ENCODE results near the gene TSPEAR.
"Not testable (repeated sequence)": the region's sequence is repeated elsewhere in the genome, so short reads cannot be mapped to it uniquely, and the experiment has no call there.

The TSPEAR gene

DNA sequence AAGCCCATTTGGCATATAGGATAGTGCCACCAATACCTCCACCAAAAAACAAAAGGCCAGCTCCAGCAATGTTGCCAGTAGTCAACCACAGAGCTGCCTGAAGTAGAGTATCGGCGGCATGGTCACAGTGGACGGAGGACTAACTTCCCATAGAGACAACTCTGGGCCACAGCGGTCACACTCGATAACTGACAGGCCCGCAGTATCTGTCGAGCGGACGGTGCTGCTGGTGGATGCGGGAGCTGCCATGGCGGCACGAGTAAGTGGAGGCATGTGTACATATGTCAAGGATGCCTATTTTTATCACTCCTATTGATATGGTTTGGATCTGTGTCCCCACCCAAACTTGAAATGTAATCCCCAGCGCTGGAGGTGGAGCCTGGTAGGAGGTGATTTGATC is 33.5 kb downstream of the TSPEAR start:
- TF ChIP-seq, protein P1, sequence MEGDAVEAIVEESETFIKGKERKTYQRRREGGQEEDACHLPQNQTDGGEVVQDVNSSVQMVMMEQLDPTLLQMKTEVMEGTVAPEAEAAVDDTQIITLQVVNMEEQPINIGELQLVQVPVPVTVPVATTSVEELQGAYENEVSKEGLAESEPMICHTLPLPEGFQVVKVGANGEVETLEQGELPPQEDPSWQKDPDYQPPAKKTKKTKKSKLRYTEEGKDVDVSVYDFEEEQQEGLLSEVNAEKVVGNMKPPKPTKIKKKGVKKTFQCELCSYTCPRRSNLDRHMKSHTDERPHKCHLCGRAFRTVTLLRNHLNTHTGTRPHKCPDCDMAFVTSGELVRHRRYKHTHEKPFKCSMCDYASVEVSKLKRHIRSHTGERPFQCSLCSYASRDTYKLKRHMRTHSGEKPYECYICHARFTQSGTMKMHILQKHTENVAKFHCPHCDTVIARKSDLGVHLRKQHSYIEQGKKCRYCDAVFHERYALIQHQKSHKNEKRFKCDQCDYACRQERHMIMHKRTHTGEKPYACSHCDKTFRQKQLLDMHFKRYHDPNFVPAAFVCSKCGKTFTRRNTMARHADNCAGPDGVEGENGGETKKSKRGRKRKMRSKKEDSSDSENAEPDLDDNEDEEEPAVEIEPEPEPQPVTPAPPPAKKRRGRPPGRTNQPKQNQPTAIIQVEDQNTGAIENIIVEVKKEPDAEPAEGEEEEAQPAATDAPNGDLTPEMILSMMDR (IDR thresholded peaks at IDR 0.05; ENCODE audit: low read depth, low read length, missing control alignments): no peak
- no peak for DNase-seq (ENCODE audit: extremely low read depth, low read depth)
- H3K4me3 ChIP-seq (replicated peaks; ENCODE audit: low read depth, low read length): no peak overlapping the region

DNA sequence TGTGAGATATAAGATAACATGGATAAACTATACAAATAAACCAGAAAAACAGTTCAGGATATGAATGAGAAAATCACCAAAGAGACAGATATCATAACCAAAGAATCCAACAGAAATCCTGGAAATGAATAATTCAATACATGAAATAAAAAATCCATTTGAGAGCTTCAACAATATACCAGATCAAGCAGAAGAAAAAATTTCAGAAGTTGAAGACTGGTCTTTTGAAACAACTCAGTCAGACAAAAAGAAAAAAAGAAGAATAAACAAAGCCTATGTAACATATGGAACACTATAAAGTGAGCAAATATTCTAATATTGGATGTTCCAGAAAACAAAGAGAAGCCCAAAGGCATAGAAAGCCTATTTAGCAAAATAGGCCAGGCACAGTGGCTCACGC is 39.5 kb downstream of the TSPEAR start:
- TF ChIP-seq, protein P1 (IDR thresholded peaks at IDR 0.05; ENCODE audit: low read depth, low read length, missing control alignments): no peak
- no peak overlapping the region for H3K4me3 ChIP-seq (replicated peaks; ENCODE audit: low read depth, low read length)
- no peak for DNase-seq (ENCODE audit: extremely low read depth, low read depth)

DNA sequence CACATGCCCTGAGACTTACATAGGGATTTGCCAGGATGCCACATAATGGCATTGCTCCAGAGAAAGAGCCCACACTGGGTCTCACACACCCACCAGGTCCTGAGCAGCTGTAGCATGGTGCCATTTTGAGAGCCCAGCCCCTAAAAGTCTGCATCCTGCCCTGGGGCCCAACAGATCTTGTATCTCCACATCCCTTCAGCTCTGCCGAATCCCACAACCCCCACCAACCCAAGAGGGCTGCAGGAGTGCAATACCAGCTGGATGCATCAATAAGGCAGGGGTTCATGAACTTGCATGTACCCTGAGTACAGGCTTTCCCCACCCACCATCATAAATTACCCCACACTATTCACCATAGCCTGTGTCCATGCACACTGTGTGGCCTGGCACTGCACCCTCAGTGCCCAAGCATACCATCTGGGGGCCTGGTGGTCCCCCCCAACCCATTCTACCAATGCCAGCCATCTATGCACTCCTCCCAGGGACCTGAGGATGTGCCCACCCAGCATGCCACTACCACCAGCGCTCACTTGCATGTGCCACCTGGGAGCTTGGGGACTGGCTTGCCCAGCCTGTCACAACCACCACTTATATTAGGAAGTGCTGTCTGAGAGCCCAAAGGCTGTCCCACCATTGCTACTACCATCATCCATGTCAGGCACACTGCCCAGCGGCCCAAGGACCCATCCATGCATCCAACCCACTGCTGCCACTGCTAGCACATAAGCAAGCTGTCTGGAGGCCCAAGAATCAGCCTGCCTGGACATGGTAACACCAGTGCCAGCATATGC is 40.5 kb downstream of the TSPEAR start:
- no peak for DNase-seq (ENCODE audit: extremely low read depth, low read depth)
- H3K4me3 ChIP-seq (replicated peaks; ENCODE audit: low read depth, low read length): no peak overlapping the region
- TF ChIP-seq, protein P1 (IDR thresholded peaks at IDR 0.05; ENCODE audit: low read depth, low read length, missing control alignments): no peak

DNA sequence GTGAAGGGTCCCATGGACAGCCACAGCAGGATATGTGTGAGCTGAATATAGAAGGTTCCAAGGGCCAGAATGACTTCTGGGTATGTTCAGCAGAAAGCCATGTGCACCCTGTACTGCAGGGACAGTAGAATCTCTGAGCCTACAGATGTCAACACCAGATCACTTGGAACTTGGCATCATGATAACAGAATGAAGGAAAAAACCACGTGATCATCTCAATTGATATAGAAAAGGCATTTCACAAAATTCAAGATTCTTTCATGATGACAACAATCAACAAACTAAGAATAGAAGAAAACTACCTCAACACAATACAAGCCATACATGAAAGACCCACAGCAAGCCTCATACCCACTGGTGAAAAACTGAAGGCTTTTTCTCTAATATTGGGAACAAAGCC is 43.8 kb downstream of the TSPEAR start:
- DNase-seq (ENCODE audit: extremely low read depth, low read depth): no peak
- no peak overlapping the region for H3K4me3 ChIP-seq (replicated peaks; ENCODE audit: low read depth, low read length)
- TF ChIP-seq, protein P1 (IDR thresholded peaks at IDR 0.05; ENCODE audit: low read depth, low read length, missing control alignments): no peak

DNA sequence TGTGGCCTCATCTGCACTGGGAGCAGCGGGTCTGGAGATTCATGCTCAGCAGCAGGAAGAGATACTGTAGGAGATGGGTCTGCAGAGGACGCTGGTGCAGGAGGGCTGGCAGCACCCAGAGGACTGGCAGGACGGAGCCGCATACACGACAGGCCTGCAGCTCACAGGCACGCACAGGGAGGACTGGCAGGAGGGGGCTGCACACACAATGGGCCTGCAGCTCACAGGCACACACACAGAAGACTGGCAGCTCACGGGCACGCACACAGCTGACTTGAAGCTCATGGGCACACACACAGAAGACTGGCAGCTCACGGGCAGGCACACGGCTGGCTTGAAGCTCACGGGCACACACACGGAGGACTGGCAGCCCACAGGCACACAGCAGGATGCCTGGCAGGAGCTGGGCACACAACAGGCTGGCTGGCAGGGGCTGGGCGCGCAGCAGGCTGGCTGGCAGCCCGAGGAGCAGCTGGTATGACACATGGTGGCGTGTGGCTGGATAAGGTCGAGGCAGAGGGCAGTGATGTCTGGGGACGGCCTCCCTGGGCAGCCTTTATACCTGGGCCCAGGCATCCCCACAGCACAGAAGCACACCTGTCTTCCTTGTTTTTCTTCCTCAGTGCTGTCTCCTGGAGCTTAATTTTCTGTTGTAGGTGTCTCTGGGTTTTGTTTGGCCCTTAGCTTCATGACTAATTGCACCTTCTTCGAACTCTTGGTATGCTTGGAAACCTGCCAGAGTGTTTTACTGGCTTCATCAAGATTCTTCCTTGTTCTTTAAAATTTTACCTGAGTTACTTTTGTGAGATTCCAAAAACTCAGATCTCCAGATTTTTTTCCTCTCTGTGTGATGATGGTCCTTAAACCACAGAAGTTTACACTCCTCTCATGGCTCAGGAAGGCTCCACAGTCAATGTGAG is 44.7 kb downstream of the TSPEAR start, which contains the start of gene KRTAP12-2:
Gene KRTAP12-2 (minus strand): TSS at position 527 of the 920 bp plus-strand sequence. CDS start 41 bp downstream, at position 486.
- H3K4me3 ChIP-seq (replicated peaks; ENCODE audit: low read depth, low read length): no peak within 1 kb of the TSS
- TF ChIP-seq, protein P1 (IDR thresholded peaks at IDR 0.05; ENCODE audit: low read depth, low read length, missing control alignments): no peak
- DNase-seq (ENCODE audit: extremely low read depth, low read depth): no peak

DNA sequence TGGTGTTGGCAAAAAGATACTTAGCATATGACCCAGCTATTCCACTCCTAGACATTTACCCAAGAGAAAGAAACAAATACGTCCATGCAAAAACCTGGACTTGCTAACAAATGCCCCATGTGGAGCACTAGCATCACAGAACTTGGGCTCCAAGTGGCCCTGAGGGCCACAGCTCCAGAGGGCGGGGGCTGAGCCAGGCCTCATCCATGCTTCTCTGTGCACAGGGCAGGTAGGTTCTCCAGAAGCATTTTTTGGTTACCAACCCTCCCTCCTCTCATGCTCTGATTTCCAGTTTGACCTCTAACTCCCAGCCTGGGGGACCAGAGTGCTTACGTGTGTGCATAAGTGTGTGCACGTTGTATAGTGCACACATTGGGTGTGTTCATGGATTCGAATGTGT is 46.7 kb downstream of the TSPEAR start:
- DNase-seq (ENCODE audit: extremely low read depth, low read depth): no peak
- no peak overlapping the region for H3K4me3 ChIP-seq (replicated peaks; ENCODE audit: low read depth, low read length)
- TF ChIP-seq, protein P1 (IDR thresholded peaks at IDR 0.05; ENCODE audit: low read depth, low read length, missing control alignments): no peak

DNA sequence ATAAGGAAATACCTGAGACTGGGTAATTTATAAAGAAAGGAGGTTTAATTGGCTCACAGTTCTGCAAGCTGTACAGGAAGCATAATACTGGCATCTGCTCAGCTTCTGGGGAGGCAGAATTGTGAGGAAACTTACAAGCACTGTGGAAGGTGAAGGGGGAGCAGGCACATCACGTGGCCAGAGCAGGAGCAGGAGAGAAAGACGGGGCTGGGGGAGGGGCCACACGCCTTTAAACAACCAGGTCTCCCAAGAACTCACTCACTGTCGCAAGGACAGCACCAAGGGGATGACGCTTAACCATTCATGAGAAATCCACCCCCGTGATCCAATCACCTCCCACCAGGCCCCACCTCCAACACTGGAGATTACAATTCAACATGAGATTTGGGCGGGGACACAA is 49.8 kb downstream of the TSPEAR start:
- not testable (repeated sequence) for DNase-seq (ENCODE audit: extremely low read depth, low read depth); H3K4me3 ChIP-seq (replicated peaks; ENCODE audit: low read depth, low read length)
